Natural killer cell treated with Interleukin-12 subunit alpha and Interleukin-12 subunit beta and Interleukin-15 and Interleukin-18, amount 100 ng/mL, for 72 hours (primary cell): ENCODE results near the gene ZZZ3. TPM values are rescaled to one million over a fixed set of nuclear protein-coding genes. Genes with fewer than 3 reads are reported as not detected.
A peak's percentile ranks its signal among the peaks of the same experiment; 100 is the strongest.
"Not testable (repeated sequence)": the region's sequence is repeated elsewhere in the genome, so short reads cannot be mapped to it uniquely, and the experiment has no call there.

Experiments used
- ATAC-seq, 2 donors: fragments of 150-1000 bp; cut with Tn5 transposase in 1 of 2; sonication (Bioruptor Pico), chemical (Tn5 transposase) in 1 of 2; 2 replicates each; pipeline ENCODE4 v1.10.0; 2021
- DNase-seq: peaks from one replicate; pipeline ENCODE4 v3.0.0; 2022; ENCODE audit warnings: low spot score
- H3K27ac Mint-ChIP-seq, 2 donors: 1 replicate in 1 of 2; 2 replicates in 1 of 2; pipeline ENCODE4 v1.8.0; 2022; ENCODE audit warnings: mixed read lengths in 2 of 2, mild to moderate bottlenecking in 1 of 2, moderate library complexity in 1 of 2
- H3K27me3 Mint-ChIP-seq, 2 donors: 1 replicate in 1 of 2; 2 replicates in 1 of 2; pipeline ENCODE4 v1.8.0; 2022; ENCODE audit warnings: mixed read lengths in 2 of 2
- H3K36me3 Mint-ChIP-seq: one replicate; pipeline ENCODE4 v1.8.0; 2022; ENCODE audit warnings: mixed read lengths
- H3K4me1 Mint-ChIP-seq, 2 donors: 1 replicate in 1 of 2; 2 replicates in 1 of 2; pipeline ENCODE4 v1.8.0; 2022; ENCODE audit warnings: low read depth in 2 of 2, mixed read lengths in 2 of 2, mild to moderate bottlenecking in 1 of 2
- H3K4me3 Mint-ChIP-seq: one replicate; pipeline ENCODE4 v1.8.0; 2022; ENCODE audit warnings: mixed read lengths
- H3K9me3 Mint-ChIP-seq: 2 replicates; pipeline ENCODE4 v1.8.0; 2022; ENCODE audit warnings: mixed read lengths
- total RNA-seq, 2 donors: library from RNA; stranded (reverse); gene quantifications; one replicate each; pipeline ENCODE4 v1.2.3, GENCODE V29; 2022

ZZZ3 gene
- total RNA-seq, 2 donors from 2014 or later = 40.9 to 61.1 TPM

GRCh38 chr1:77659879-77660593 is 22.4 kb downstream of the ZZZ3 start:
- no peaks in the 10 kb centered on the region for H3K27me3 Mint-ChIP-seq
- peaks cover 24 to 30% of the 10 kb centered on the region in 2 donors for H3K4me1 Mint-ChIP-seq

GRCh38 chr1:77658271-77658670 is 24.2 kb downstream of the ZZZ3 start:
- DNase-seq (no peak), ATAC-seq (no peak)
- H3K4me1 Mint-ChIP-seq = peaks cover 22 to 23% of the 10 kb centered on the region in 2 donors
- no peaks in the 10 kb centered on the region for H3K9me3 Mint-ChIP-seq
- H3K27ac Mint-ChIP-seq = no peak overlapping the region
- no peaks in the 10 kb centered on the region for H3K27me3 Mint-ChIP-seq
- no peaks in the 10 kb centered on the region for H3K36me3 Mint-ChIP-seq
- H3K4me3 Mint-ChIP-seq = no peak overlapping the region

More at GRCh38 chr1:77659879-77660593, 22.4 kb downstream of the ZZZ3 start:
- H3K36me3 Mint-ChIP-seq = no peaks in the 10 kb centered on the region
- no peaks in the 10 kb centered on the region for H3K9me3 Mint-ChIP-seq
- ATAC-seq = no peak
- no peak overlapping the region for H3K4me3 Mint-ChIP-seq
- no peak for DNase-seq
- no peak overlapping the region for H3K27ac Mint-ChIP-seq

- Mint-ChIP-seq H3K27me3 (no peaks in the 10 kb centered on the region), H3K9me3 (no peaks in the 10 kb centered on the region), H3K27ac (peak overlapping the region in 1 of 2 donors; percentile 2), H3K4me3 (no peak overlapping the region), H3K4me1 (peaks cover 32 to 36% of the 10 kb centered on the region in 2 donors), H3K36me3 (peaks cover 1% of the 10 kb centered on the region)
- peak in 1 of 2 donors; percentile 51 for ATAC-seq
- DNase-seq = no peak
Observed at GRCh38 chr1:77655431-77655974, 27.0 kb downstream of the ZZZ3 start.

- Mint-ChIP-seq H3K4me3 (no peak overlapping the region), H3K27ac (no peak overlapping the region)
Observed at GRCh38 chr1:77652970-77653516, 29.4 kb downstream of the ZZZ3 start.

GRCh38 chr1:77652268-77652667 is 30.2 kb downstream of the ZZZ3 start:
- peaks cover 5% of the 10 kb centered on the region for H3K9me3 Mint-ChIP-seq
- H3K4me1 Mint-ChIP-seq = peaks cover 29 to 30% of the 10 kb centered on the region in 2 donors
- H3K36me3 Mint-ChIP-seq = peaks cover 17% of the 10 kb centered on the region
- H3K27ac Mint-ChIP-seq = no peak overlapping the region
- no peak overlapping the region for H3K4me3 Mint-ChIP-seq
- no peaks in the 10 kb centered on the region for H3K27me3 Mint-ChIP-seq
- ATAC-seq = no peak
- no peak for DNase-seq

More at GRCh38 chr1:77652970-77653516, 29.4 kb downstream of the ZZZ3 start:
- Mint-ChIP-seq H3K4me1 (peaks cover 30% of the 10 kb centered on the region in 2 donors), H3K27me3 (no peaks in the 10 kb centered on the region), H3K36me3 (peaks cover 17% of the 10 kb centered on the region), H3K9me3 (peaks cover 5% of the 10 kb centered on the region)
- no peak for ATAC-seq
- no peak for DNase-seq

GRCh38 chr1:77649127-77649526 is 33.3 kb downstream of the ZZZ3 start:
- H3K27ac Mint-ChIP-seq = no peak overlapping the region
- H3K4me1 Mint-ChIP-seq = peaks cover 28 to 29% of the 10 kb centered on the region in 2 donors

GRCh38 chr1:77646224-77646623 is 36.2 kb downstream of the ZZZ3 start:
- H3K4me1 Mint-ChIP-seq = peaks cover 9 to 20% of the 10 kb centered on the region in 2 donors
- peaks cover 17% of the 10 kb centered on the region for H3K36me3 Mint-ChIP-seq
- H3K27ac Mint-ChIP-seq, H3K9me3 Mint-ChIP-seq, ATAC-seq, H3K4me3 Mint-ChIP-seq, DNase-seq, H3K27me3 Mint-ChIP-seq: not testable (repeated sequence)

More at GRCh38 chr1:77649127-77649526, 33.3 kb downstream of the ZZZ3 start:
- H3K4me3 Mint-ChIP-seq = no peak overlapping the region
- H3K9me3 Mint-ChIP-seq = peaks cover 5% of the 10 kb centered on the region
- ATAC-seq (no peak), DNase-seq (no peak)
- peaks cover 17% of the 10 kb centered on the region for H3K36me3 Mint-ChIP-seq
- H3K27me3 Mint-ChIP-seq = no peaks in the 10 kb centered on the region

GRCh38 chr1:77643456-77643855 is 39.0 kb downstream of the ZZZ3 start:
- peaks cover 2% of the 10 kb centered on the region for H3K9me3 Mint-ChIP-seq
- peaks cover 15 to 17% of the 10 kb centered on the region in 2 donors for H3K4me1 Mint-ChIP-seq
- DNase-seq (no peak), ATAC-seq (no peak)
- H3K36me3 Mint-ChIP-seq = peaks cover 10% of the 10 kb centered on the region
- no peak overlapping the region for H3K4me3 Mint-ChIP-seq
- H3K27ac Mint-ChIP-seq = no peak overlapping the region
- no peaks in the 10 kb centered on the region for H3K27me3 Mint-ChIP-seq

GRCh38 chr1:77642941-77643340 is 39.5 kb downstream of the ZZZ3 start:
- Mint-ChIP-seq H3K27me3 (no peaks in the 10 kb centered on the region), H3K27ac (no peak overlapping the region)

GRCh38 chr1:77642196-77642595 is 40.3 kb downstream of the ZZZ3 start:
- Mint-ChIP-seq H3K27ac (no peak overlapping the region), H3K9me3 (no peaks in the 10 kb centered on the region), H3K27me3 (no peaks in the 10 kb centered on the region), H3K4me3 (no peak overlapping the region), H3K36me3 (peaks cover 6% of the 10 kb centered on the region), H3K4me1 (peaks cover 15% of the 10 kb centered on the region in 2 donors)
- DNase-seq = no peak
- ATAC-seq = no peak

More at GRCh38 chr1:77642941-77643340, 39.5 kb downstream of the ZZZ3 start:
- Mint-ChIP-seq H3K4me3 (no peak overlapping the region), H3K36me3 (peaks cover 6% of the 10 kb centered on the region), H3K9me3 (no peaks in the 10 kb centered on the region), H3K4me1 (peaks cover 15% of the 10 kb centered on the region in 2 donors)
- no peak for DNase-seq
- ATAC-seq = no peak

- peaks cover 3 to 7% of the 10 kb centered on the region in 2 donors for H3K4me1 Mint-ChIP-seq
- H3K4me3 Mint-ChIP-seq = no peak overlapping the region
- ATAC-seq (peak in 1 of 2 donors; percentile 48), DNase-seq (no peak)
- no peaks in the 10 kb centered on the region for H3K27me3 Mint-ChIP-seq
- no peak overlapping the region for H3K27ac Mint-ChIP-seq
- H3K36me3 Mint-ChIP-seq = peaks cover 10% of the 10 kb centered on the region
- no peaks in the 10 kb centered on the region for H3K9me3 Mint-ChIP-seq
Observed at GRCh38 chr1:77639557-77640069, 42.8 kb downstream of the ZZZ3 start.

- DNase-seq (no peak), ATAC-seq (no peak)
- H3K4me3 Mint-ChIP-seq = no peak overlapping the region
- no peaks in the 10 kb centered on the region for H3K9me3 Mint-ChIP-seq
- peaks cover 3 to 7% of the 10 kb centered on the region in 2 donors for H3K4me1 Mint-ChIP-seq
- peaks cover 15% of the 10 kb centered on the region for H3K36me3 Mint-ChIP-seq
- no peaks in the 10 kb centered on the region for H3K27me3 Mint-ChIP-seq
- no peak overlapping the region for H3K27ac Mint-ChIP-seq
Observed at GRCh38 chr1:77639056-77639455, 43.4 kb downstream of the ZZZ3 start.

- ATAC-seq (no peak), DNase-seq (no peak)
- no peak overlapping the region for H3K4me3 Mint-ChIP-seq
- peaks cover 7 to 13% of the 10 kb centered on the region in 2 donors for H3K4me1 Mint-ChIP-seq
- peaks cover 24% of the 10 kb centered on the region for H3K36me3 Mint-ChIP-seq
- H3K27ac Mint-ChIP-seq = no peak overlapping the region
- H3K27me3 Mint-ChIP-seq = no peaks in the 10 kb centered on the region
- H3K9me3 Mint-ChIP-seq = no peaks in the 10 kb centered on the region
Observed at GRCh38 chr1:77636864-77637263, 45.6 kb downstream of the ZZZ3 start.
